ENCODE results near the gene COX11. TPM values are rescaled to one million over a fixed set of nuclear protein-coding genes. Genes with fewer than 3 reads are reported as not detected.

COX11 gene
- polyA plus RNA-seq, 1 donor (not counting 4 experiments of a cell fraction or from before 2014, with no cell fraction given) = 36.3 TPM

DNA sequence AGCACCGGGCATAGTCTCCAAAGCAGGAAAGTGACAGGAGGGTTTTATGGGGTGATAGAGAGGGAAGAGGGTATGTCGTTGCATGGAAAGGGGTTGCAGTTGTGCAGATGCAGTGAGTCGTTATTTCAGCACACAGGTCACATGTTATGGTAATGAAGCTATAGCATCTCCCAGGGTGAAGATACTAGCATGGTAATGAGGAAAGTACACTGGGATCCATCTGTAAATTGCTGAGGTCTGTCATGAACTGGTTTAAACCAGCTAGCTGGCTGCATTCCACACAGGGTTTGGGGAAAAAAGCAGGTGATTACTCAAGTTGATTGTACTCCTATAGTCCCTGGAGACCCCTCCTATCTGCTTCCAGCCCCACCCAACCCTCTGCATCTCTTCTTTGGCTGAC, 11.7 kb downstream of the COX11 start:
- H4K20me1 ChIP-seq (ENCODE audit: control insufficient read depth, extremely low read depth, insufficient read depth, low read length) = no peaks in the 10 kb centered on the region
- H3K4me3 ChIP-seq (ENCODE audit: control insufficient read depth in 2 of 3, extremely low read depth in 1 of 3, insufficient read depth in 2 of 3, low read depth in 1 of 3, low read length in 3 of 3) = no peak overlapping the region
- no peak overlapping the region for H3K27ac ChIP-seq (ENCODE audit: control insufficient read depth, insufficient read depth, low read length)
- no peak overlapping the region for H3K4me2 ChIP-seq (ENCODE audit: control insufficient read depth, extremely low read depth, insufficient read depth, low read depth, low read length)
- no peak overlapping the region for H3K9ac ChIP-seq (ENCODE audit: control insufficient read depth, extremely low read depth, insufficient read depth, low read length)
- H3K79me2 ChIP-seq (ENCODE audit: control insufficient read depth, insufficient read depth, low read length) = no peaks in the 10 kb centered on the region
- H3K27me3 ChIP-seq (ENCODE audit: control insufficient read depth, extremely low read depth, insufficient read depth, low read length) = no peaks in the 10 kb centered on the region
- peaks cover 17 to 21% of the 10 kb centered on the region in 2 experiments for H3K36me3 ChIP-seq (ENCODE audit: control insufficient read depth in 2 of 2, extremely low read depth in 1 of 2, insufficient read depth in 2 of 2, low read length in 2 of 2)
- no peaks in the 10 kb centered on the region for H3K9me3 ChIP-seq (ENCODE audit: control insufficient read depth, low read depth, low read length)
- H3K4me1 ChIP-seq (ENCODE audit: control insufficient read depth, extremely low read depth, insufficient read depth, low read length) = no peaks in the 10 kb centered on the region
- FAIRE-seq = no peak
- TF ChIP-seq EZH2 (IDR thresholded peaks at IDR 0.05; ENCODE audit: low read length) = no peak
- TF ChIP-seq, protein P1, sequence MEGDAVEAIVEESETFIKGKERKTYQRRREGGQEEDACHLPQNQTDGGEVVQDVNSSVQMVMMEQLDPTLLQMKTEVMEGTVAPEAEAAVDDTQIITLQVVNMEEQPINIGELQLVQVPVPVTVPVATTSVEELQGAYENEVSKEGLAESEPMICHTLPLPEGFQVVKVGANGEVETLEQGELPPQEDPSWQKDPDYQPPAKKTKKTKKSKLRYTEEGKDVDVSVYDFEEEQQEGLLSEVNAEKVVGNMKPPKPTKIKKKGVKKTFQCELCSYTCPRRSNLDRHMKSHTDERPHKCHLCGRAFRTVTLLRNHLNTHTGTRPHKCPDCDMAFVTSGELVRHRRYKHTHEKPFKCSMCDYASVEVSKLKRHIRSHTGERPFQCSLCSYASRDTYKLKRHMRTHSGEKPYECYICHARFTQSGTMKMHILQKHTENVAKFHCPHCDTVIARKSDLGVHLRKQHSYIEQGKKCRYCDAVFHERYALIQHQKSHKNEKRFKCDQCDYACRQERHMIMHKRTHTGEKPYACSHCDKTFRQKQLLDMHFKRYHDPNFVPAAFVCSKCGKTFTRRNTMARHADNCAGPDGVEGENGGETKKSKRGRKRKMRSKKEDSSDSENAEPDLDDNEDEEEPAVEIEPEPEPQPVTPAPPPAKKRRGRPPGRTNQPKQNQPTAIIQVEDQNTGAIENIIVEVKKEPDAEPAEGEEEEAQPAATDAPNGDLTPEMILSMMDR (optimal IDR thresholded peaks at IDR 0.05 in 1 of 3, IDR thresholded peaks at IDR 0.05 in 1 of 3, conservative IDR thresholded peaks at IDR 0.05 in 1 of 3; ENCODE audit: extremely low read depth in 1 of 3, insufficient read depth in 2 of 3, low read length in 3 of 3) = no peak
- no peaks in the 10 kb centered on the region for H3K9me1 ChIP-seq (ENCODE audit: control insufficient read depth, extremely low read depth, insufficient read depth, low read length)
- dilution Hi-C loops (cut with MboI; ENCODE audit: extremely low pct_ligation_motif_present, low sequenced_read_pairs) = no loop called here
- no peak overlapping the region for H2AFZ ChIP-seq (ENCODE audit: control insufficient read depth, low read length)
- no peak for DNase-seq (ENCODE audit: low read depth, low spot score)

DNA sequence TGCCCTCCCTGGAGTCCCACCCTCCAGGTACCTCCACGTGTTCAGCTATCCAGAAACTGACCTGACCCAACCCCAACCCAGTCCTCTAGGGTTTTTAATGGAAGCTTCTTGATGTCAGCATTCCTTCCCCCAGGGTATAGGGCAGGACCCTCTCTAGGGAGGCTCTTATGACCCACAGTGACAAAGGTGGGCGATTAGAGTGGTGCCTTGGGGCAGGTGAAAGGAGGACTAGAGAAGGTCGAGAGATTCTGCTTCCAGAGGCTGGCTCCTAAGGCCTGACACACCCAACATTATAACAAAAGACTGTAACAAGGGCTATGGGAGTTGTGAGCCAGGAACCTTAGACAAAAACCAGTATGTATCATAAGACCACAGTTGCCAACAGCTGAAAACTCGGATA, 17.2 kb downstream of the COX11 start:
- no peaks in the 10 kb centered on the region for H4K20me1 ChIP-seq (ENCODE audit: control insufficient read depth, extremely low read depth, insufficient read depth, low read length)
- no peaks in the 10 kb centered on the region for H3K9me3 ChIP-seq (ENCODE audit: control insufficient read depth, low read depth, low read length)
- no peak for TF ChIP-seq EZH2 (IDR thresholded peaks at IDR 0.05; ENCODE audit: low read length)
- TF ChIP-seq, protein P1 (optimal IDR thresholded peaks at IDR 0.05 in 1 of 3, IDR thresholded peaks at IDR 0.05 in 1 of 3, conservative IDR thresholded peaks at IDR 0.05 in 1 of 3; ENCODE audit: extremely low read depth in 1 of 3, insufficient read depth in 2 of 3, low read length in 3 of 3) = no peak
- FAIRE-seq (no peak), DNase-seq (ENCODE audit: low read depth, low spot score) (no peak)
- H3K79me2 ChIP-seq (ENCODE audit: control insufficient read depth, insufficient read depth, low read length) = no peaks in the 10 kb centered on the region
- H3K4me3 ChIP-seq (ENCODE audit: control insufficient read depth in 2 of 3, extremely low read depth in 1 of 3, insufficient read depth in 2 of 3, low read depth in 1 of 3, low read length in 3 of 3) = no peak overlapping the region
- dilution Hi-C loops (cut with MboI; ENCODE audit: extremely low pct_ligation_motif_present, low sequenced_read_pairs) = no loop called here
- H3K4me2 ChIP-seq (ENCODE audit: control insufficient read depth, extremely low read depth, insufficient read depth, low read depth, low read length) = no peak overlapping the region
- H3K4me1 ChIP-seq (ENCODE audit: control insufficient read depth, extremely low read depth, insufficient read depth, low read length) = peaks cover 9% of the 10 kb centered on the region
- no peak overlapping the region for H3K27ac ChIP-seq (ENCODE audit: control insufficient read depth, insufficient read depth, low read length)
- no peaks in the 10 kb centered on the region for H3K27me3 ChIP-seq (ENCODE audit: control insufficient read depth, extremely low read depth, insufficient read depth, low read length)
- peaks cover 30 to 31% of the 10 kb centered on the region in 2 experiments for H3K36me3 ChIP-seq (ENCODE audit: control insufficient read depth in 2 of 2, extremely low read depth in 1 of 2, insufficient read depth in 2 of 2, low read length in 2 of 2)
- H3K9me1 ChIP-seq (ENCODE audit: control insufficient read depth, extremely low read depth, insufficient read depth, low read length) = no peaks in the 10 kb centered on the region
- H2AFZ ChIP-seq (ENCODE audit: control insufficient read depth, low read length) = no peak overlapping the region
- H3K9ac ChIP-seq (ENCODE audit: control insufficient read depth, extremely low read depth, insufficient read depth, low read length) = no peak overlapping the region

All from keratinocyte (primary cell).